Stimulated activated CD8-positive, alpha-beta memory T cell treated with anti-CD3 and anti-CD28 coated beads, Interleukin-2, amount 100 ng/mL, for 1 hour (primary cell): ENCODE results near the gene NRXN2.

Experiments used
- DNase-seq, 2 donors: peaks; one replicate each; pipeline ENCODE4 v3.0.0-alpha.2; 2020; ENCODE audit warnings: low read depth in 2 of 2

NRXN2 gene

DNA sequence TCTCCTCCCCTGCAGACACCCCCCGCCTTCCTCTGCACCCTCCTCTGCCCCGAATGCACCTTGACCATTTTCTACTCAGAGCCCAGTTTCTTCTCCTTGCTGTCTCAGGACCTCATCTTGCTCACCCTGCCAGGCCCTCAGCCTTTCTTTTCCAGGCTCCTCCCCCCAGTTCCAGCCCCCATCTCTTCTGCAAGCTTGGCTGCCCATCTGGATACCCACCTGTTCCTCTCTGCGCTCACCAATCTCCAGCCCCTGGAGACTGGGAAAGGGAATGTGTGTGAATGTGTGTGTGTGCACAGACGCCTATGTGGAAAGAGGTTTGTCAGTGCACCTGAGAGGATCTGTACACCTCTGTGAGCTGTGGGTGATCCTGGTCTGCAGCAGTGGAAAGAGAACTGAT lies 95.6 kb downstream of the NRXN2 start:
- DNase-seq: no peak

DNA sequence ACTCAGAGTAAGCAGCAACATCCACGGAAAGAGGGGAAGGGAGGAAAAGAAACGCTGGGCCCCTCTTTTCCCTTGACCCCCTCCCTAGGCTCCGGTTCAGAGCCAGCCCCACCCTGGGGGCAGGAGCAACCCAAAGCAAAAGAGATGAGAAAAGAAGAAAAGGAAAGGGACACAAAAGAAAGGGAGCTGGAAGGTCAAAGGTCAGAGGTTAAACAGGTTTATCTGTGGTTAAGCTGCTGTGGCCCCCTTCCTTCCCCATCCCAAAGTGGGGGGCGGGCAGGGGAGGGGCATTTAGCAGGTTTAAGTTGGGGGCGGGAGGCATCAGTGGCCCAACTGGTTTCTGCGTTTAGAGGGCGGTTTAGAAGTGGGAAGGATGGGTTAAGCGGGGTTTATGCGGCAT lies 96.4 kb downstream of the NRXN2 start:
- no peak for DNase-seq

DNA sequence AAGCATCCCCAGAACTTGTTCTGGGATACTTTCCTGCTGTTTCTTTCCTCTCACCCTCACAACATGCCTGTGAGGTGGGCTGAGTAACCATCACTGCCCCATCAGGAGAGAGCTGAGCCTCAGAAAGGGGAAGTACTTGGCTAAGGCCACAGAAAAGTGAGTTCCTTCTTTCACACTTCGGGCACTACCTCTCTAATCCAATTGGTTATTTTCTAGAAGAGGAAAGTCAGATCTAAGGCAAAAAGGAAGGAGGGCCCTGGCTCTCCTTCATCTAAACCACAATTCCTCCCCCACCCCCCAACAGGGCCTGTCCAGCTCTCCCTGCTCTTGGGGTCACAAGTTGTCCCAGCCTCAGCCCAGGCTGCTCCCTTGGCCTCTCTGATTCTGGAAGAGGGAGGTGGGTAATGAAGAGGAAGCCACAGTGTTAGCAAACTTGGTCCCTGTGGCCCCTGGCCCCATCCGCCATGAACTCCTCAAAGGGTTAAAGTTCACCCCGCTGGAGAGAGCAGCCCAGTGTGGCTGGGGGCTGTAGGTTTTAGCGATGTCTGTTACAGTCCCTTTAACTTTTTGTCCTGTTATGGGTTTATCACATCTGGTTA lies 98.0 kb downstream of the NRXN2 start:
- DNase-seq: no peak

DNA sequence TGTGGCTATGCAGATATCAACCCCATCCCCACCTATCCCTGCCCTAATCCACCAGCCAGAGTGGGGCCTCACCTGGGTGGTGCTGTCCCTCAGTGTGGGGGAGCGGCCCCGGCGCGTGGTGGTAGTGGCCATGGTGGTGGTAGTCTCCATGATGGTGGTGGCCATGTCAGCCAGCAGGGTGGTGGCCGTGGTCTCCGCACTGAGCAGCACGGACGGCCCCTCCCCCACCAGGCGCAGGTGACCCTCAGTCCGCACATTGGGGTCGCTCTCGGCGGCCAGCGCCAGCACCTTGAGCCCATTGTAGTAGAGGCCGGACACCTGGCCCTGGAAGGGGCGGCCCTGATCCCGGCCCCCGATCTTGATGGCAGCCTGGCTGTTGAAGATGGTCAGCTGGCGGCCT lies 100.3 kb downstream of the NRXN2 start:
- no peak for DNase-seq

DNA sequence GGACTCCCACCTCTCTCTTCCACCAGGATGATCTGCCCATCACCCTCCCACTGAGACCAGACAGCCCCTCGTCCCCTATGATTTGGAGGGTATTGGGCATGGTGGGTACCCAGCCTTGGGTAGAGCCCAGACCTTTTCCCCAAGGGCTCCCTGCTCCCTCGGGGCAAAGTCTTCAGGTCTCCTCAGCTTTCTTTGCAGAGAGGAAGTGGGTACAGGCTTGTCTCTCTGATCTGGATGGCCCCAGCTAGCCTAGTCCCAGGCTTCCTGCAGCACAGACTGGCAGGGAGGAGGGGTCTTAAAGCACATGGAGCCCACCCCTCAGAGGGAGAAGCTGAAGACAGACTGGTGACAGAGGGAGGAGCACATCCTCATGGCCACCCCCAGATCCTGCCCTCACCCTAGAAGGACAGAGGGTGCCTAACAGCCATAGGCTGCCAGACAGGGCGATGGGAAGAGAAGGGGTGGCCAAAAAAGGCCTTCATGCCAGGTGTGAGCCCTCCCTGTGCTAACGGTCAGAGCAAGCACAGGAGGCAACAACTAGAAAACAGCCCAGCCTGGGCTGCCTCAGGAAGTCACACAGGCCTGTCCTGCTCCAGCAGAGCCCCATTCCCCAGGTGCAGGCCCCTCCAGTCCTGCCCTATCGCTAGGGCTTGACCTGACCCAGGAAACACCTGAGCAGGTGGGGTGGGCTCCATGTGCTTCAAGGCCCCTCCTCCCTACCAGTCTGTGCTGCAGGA lies 101.5 kb downstream of the NRXN2 start:
- DNase-seq: no peak

DNA sequence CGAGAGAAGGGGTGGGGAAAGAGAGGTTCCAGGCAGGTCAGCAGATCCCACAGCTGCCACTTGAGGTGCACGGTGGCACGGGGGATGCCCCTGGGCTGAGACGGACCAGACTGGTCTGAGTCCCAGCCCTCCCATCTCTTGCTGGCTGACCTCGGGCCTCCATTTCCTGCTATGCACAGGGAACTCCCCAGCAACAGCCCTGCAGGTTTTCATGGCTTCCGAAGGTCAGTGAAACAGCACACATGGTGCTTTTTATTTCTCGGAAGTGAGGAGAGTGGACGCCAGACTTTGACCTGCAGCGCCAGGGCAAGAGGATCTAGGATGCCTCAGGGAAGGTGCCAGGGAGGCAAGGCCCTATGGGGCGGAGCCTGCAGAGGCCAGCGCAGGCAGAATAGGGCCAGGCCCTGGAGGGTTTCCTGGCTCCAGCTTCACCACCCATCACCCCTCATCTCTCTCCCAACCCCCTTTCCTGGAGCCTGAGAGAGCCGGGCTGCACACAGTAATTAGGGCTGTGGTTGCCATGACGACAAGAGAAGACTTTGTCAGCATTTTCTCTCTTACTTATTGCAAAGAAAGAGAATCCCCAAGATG lies 102.5 kb downstream of the NRXN2 start:
- DNase-seq: no peak

DNA sequence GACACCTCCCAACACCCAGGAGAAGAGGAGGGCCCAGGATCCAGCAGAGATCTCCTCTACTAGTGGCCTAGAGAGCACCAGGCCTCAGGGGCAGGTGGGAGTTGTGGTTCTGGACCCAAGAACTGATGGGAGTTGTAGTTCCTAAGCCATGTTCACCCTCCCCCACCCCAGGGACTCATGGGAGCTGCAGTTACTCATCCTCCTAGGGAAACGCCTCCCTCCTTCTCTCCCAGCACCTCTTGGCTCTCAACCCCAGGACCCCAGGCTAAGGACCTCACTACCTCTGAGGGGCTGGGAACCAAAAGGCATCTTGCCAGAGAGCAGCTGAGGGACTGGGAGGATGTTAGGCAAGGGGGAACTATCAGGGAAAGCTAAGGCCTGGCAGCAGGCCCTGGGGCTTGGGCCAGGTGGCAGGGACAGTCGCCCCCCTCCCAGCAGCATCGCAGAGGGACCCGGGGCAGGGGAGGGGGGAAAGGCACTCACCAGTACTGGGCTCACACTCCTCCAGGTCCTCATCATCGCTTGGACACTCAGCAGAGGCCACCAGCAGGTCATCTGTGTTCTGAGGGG lies 103.1 kb downstream of the NRXN2 start:
- DNase-seq: no peak

DNA sequence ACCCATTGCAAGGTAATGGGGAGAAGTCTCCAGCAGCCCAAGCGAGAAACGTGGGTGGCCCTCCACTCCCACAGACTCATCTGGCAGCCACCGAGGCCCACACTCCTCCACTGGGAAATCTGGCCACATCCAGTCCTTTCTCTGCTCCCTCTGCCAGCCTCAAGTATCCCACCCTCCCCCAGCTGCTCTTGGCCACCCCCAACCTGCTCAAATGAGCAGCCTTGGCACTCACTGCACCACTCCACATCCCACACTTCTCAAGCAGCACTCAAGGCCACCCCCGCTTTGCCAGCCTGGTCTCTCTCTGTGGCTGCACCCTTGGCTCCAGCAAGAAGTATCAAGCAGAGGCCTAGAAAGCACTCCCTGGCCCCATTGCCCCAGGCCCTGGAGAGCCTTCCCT lies 103.8 kb downstream of the NRXN2 start:
- no peak for DNase-seq

DNA sequence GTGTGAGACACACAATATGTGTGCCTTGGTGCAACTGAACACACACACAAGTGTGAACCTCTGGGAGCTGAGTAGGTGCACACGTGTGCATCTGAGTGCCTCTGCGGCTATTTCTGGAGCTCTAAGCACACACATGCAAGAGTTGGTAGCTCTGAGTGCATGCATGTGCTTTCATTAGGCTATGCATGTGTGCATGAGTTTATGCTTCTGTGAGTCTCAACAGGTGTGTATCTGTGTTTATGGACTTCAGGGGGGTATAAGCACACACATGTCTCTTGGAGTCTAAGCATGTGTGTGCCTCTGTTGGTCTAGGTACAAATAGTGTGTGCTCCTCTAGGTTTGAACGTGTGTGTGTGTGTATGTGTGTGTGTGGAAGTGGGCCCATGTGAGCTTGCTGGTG lies 106.2 kb downstream of the NRXN2 start:
- no peak for DNase-seq

DNA sequence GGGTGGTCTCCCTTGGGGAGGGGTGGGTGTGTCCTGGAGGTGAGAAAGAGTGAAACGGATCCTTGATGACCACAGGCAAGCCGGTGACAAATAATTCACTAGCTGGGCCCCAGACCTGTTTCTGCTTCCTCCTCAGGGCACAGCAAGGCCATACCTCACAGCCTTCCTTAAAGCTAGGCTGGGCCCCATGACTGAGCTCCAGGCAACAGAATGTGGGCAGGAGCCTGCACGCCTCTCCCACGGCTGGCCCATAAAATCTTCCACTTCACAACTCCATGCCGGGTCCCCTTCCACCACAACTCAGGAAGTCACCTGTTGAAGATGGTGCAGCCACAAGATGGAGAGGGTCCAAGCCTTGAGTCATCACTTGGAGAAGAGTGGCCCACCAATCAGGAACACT lies 108.1 kb downstream of the NRXN2 start:
- DNase-seq: no peak

DNA sequence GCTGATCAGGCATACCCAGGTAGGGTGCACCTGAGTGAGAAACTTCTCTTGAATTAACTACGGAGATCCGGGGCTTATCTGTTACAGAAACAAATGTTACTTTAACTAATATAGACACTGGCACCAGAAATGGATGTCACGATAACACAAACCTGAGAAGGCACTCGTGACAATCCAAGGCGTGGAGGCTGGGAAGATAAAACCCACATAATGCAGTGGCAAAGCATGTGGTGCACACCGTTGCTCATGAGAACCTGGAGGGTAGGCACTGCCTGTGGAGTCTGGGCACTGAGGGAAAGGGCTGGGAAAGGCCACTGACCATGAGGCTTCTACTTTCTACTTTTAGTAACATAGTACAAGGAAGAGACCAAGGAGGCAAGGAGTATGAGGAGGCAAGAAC lies 109.3 kb downstream of the NRXN2 start:
- DNase-seq: no peak

DNA sequence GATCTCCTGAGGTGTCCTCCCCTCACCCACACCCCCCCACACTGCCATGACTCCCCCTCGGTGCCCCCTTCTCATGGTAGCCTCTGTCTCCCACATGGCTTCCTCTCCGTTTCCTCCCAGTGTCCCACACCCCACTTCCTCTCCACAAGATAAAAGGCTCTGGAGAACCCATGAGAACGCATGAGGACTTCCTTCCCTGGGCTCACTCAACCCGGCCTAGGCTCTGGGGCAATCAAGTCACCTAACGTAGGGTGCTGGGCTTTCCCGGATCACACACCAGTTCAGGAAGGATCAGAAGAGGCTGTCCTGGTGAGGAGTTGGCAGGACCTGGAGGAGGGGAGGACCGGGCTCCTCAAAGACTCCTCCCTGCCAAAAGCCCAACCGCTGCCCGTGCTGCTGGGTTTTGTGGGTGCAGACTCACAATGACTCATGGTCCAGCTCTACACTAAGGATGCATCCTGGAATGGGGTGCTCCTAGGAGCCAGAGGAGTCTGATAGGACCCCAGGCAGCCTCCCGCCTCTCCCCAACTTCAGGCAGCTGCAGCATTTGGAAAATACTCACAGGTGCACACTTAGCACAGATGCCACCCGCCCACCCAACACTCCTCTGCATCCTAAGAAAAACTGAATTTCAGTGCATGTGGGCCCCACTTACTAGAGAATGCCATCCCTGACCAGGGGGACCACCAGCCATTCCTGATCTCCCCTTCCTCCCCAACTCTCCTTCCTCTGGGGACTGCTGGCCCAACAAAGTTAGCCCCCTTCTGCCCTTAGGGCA lies 110.9 kb downstream of the NRXN2 start:
- DNase-seq: no peak

DNA sequence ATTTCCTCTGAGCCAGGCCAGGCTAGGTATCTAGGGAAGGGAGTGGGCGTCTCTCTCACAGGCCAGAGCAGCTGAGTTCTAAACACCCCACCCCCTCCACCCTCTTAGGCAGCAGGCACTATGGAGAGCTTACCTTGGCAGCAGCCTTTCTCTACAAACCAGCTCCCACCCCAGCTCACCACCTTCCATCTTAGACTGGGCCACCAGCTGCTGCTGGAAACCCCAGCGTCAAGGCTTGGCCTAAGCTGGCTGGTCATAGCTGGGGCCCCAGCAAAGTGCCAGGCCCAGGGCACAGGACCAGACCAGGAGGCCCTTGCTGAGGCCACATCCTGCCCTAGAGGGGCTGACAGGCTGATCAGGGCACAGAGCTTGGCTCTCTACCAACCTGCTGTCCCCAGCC lies 111.8 kb downstream of the NRXN2 start:
- DNase-seq: no peak

DNA sequence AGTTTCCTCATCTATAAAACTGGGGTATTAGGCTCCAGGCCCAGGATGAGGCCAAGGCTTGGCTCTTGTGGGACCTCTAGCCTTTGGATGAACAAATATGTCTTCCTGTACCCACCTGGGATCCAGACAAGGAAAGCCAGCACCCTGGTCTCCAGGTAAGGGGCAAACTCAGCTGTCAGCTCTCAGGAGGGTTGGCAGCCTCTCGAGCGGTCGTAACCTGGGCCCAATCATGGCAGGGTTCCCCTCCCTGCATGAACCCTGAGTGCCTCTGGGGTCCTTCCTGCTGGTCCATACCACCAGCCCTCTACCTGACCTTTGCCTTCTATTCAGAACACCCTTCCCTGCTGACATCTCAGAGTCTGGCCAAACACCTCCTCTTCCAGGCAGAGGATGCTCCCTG lies 112.4 kb downstream of the NRXN2 start:
- DNase-seq: no peak

DNA sequence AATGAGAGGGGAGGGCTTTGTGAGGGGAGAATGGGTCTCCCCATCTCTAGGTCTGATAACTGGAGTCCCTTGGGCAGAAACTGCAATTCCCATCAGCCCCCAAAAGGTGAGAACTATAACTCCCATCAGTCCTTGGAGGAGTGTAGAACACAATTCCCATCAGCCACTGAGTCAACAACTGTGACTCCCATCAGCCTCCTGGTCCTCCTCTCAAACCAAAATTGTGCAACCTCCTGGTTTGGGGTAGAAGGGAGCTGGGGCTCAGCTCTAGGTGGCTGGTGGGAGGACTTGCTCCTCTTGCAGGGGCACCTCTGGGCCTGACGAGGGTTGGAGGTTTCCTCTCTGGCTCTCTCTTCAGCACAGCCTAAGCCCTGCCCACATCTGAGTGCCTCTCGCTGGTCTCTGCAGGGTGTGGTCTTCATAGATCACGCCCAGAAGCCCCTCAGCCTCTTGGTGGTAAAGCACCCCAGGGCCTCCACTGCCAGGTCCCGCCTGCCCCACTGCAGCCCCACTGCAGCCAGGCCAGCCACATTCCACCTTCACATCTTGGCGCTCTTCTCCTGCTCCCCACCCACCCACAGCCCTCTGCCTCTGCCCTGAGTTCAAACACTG lies 113.5 kb downstream of the NRXN2 start:
- no peak for DNase-seq

DNA sequence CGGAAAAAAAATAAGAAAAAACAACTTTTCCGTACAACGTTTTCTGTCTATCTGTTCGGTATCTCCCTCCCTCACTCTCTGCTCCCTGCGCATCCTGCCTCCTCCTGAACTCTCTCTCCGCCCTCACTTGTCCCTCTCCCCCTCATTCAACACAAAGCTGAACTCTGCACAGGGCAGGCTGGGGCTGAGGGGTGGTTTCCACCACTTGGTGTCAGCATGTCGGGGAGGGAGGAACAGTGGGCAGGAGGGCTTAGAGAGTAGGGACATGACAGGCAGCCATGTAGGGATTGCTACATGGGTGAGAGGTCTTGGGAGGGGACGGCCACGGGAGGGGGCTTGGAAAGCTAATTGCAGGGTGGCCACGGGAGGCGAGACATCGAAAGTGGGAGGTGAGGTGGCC lies 114.4 kb downstream of the NRXN2 start:
- no peak for DNase-seq

DNA sequence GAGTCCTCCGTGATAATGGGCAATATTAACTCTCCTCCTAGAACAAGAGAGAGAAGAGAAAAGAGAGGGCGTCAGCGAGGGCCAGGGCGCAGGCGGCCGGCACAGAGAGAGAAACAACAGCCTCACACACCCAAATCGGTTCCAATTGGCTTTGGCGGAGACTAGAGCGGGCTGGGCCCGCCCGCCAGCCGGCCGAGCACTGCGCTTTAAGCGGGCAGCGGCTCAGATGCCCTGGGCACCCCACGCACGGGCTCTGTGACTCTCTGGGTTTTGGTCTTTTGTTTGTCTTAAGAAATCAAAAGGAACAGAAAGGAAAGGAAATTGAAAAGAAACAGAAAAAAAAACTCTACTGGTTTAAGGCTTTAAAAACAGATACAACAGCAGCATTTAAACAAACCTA lies 115.0 kb downstream of the NRXN2 start:
- DNase-seq: no peak

DNA sequence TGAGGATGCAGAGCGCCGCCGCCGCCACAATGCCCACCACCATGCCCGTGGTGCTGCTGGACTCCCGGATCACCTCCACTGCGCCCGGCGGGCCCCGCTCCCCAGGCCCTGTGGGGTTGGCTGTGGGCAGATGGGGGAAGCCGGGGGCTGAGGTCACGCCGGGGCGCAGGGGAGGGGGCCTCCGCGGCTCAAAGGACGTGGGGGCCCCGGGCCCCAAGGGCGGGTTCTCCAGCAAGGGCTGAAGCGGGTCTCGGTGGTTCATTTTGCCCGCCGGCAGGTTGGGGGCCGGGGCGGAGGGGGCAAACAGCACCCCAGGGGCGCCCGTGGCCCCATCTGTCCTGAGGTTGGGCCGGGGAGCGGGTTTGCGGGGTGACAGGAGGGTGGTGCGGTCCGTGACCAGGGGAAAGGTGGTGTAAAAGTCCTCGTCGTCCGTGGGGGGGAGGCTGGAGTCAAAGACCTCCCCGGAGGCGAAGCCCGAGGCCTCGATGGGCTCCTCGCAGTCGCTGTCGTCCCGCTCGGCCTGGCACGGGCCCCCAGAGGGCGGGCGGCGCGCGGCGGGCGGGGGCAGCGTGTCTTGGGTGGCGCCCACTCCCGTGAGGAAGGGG lies 115.5 kb downstream of the NRXN2 start:
- no peak for DNase-seq

DNA sequence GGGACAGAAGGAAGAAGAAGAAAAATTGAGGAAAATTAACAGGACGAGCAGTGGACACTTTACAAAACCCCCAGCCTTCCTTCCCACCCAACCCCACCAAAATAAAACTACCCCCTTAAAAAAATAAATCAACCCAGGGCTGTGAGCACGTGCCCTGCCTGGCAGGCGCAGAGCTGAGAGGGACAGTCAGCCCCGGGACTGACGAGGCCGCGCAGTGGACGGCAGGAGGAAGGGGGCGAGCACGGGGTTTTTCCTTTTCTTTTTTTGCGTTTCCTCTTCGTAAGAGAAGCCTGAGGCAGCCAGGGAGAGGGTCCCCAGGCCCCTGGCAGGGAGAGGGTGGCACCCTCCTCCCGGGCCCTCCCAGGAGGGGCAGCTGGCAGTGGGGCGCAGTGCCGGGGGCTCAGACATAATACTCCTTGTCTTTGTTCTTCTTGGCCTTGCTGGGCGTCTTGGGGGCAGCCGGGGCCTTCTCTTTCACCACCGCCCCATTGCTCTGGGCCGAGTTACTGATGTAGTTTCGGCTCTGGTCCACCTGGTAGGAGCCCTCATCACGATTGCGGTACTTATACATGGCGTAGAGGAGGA lies 116.1 kb downstream of the NRXN2 start:
- DNase-seq: no peak

DNA sequence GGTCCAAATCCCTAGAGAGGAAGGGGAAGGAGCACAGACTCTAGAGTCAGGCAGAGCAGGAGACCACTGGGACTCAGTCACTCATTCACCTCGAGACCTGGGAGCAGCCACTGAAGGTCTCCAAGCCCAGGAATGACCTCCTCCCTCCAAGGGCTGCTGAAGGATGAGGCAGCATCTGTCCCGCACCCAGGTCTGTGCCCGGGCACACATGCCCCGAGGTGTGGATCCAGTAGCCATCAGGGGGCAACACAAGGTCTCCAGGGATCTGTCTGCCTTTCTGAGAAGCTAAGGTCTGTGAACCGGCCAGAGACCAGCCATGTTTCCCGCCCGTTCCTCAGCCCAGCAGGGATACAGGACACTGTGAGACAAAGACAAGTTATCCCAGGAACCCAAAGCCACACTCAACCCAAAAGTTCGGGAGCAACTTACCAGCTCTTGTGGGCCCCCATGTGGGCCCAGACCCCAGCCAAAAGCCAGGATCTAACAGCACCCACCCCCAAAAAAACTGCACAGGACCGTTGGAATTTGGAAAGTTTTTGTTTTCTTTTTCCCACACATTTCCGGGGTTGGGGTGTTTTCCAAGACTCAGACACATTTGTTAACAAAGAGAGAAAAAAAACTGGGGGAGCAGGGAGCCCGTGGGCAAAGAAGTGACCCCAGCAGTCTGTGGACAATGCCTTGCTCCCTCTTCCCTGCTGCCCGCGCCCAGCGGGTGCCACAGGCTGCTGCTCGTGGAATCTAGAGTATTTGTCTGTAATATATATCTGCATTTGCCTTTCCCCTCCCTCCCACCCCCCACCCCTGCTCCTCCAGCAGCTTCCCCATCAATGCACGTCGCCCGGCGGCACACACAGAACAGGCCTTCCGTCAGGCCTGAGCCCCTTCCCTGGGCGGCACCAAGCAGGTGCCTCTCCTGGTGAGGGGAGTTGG lies 117.1 kb downstream of the NRXN2 start:
- no peak for DNase-seq
